K562 (cell line): ENCODE measurements around the gene CFAP70. TPM values are rescaled to one million over a fixed set of nuclear protein-coding genes. Genes with fewer than 3 reads are reported as not detected.

Source experiments
- ESRRB ChIP-seq: fragments of 250-450 bp; sonication (Bioruptor Pico); IDR thresholded peaks from 2 replicates; pipeline ENCODE4 v1.5.0; 2020; ENCODE audit warnings: mild to moderate bottlenecking, moderate library complexity, borderline replicate concordance
- FOXO4 ChIP-seq: fragments of 450-650 bp; formaldehyde crosslinking; IDR thresholded peaks from 2 replicates; pipeline ENCODE4 v1.4.0; 2020; ENCODE audit warnings: mild to moderate bottlenecking, moderate library complexity
- MAZ ChIP-seq, 2 experiments: fragments of 450-650 bp in 1 of 2; sonication (generic) in 1 of 2; formaldehyde crosslinking; IDR thresholded peaks in 1 of 2; conservative IDR thresholded peaks in 1 of 2; 2 replicates each; pipeline versions ENCODE4 v1.4.0 to v1.5.0; 2020; ENCODE audit warnings: mild to moderate bottlenecking in 1 of 2, missing genetic modification reagents in 1 of 2
- MLX ChIP-seq, 2 experiments: fragments of 450-650 bp in 1 of 2; sonication (generic) in 1 of 2; formaldehyde crosslinking; conservative IDR thresholded peaks; 2 replicates each; pipeline versions ENCODE4 v1.4.0 to v1.8.1; 2020 to 2022; ENCODE audit warnings: mild to moderate bottlenecking in 1 of 2, missing genetic modification reagents in 1 of 2
- MYNN ChIP-seq, 2 experiments: sonication (generic); formaldehyde crosslinking in 1 of 2; IDR thresholded peaks; 2 replicates each; pipeline versions ENCODE4 v1.5.0 to v1.6.1; 2016 to 2020; ENCODE audit warnings: antibody characterized with exemption in 1 of 2, missing genetic modification reagents in 1 of 2
- NR3C1 ChIP-seq: sonication (generic); formaldehyde crosslinking; IDR thresholded peaks from 2 replicates; pipeline ENCODE4 v1.8.1; 2022; ENCODE audit warnings: missing genetic modification reagents
- PCBP2 ChIP-seq: fragments of 200-400 bp; formaldehyde crosslinking; IDR thresholded peaks from 2 replicates; pipeline ENCODE4 v1.6.1; 2018; ENCODE audit warnings: low read length, low read depth, mild to moderate bottlenecking, moderate library complexity; ENCODE audit not compliant: poor library complexity, severe bottlenecking
- TAL1 ChIP-seq: fragments of 450-650 bp; IDR thresholded peaks from 2 replicates; pipeline ENCODE4 v1.6.1; 2016; ENCODE audit warnings: mild to moderate bottlenecking
- ZFX ChIP-seq: sonication (generic); formaldehyde crosslinking; IDR thresholded peaks from 2 replicates; pipeline ENCODE4 v1.8.0; 2022; ENCODE audit warnings: mild to moderate bottlenecking, missing genetic modification reagents, moderate library complexity
- ZNF586 ChIP-seq: fragments of 450-650 bp; formaldehyde crosslinking; conservative IDR thresholded peaks from 2 replicates; pipeline ENCODE4 v1.4.0; 2020; ENCODE audit warnings: mild to moderate bottlenecking, moderate library complexity
- polyA plus RNA-seq, 8 experiments: library from polyadenylated mRNA; depleted of rRNA in 4 of 8; stranded (reverse) in 5 of 8; unstranded in 3 of 8; fragments of >200 nt; fragmentation: Nextera tagmentation in 2 of 8; fragmentation: Illumina TruSeq in 1 of 8; extraction: Ambion mirVana in 2 of 8; extraction: Trizol in 1 of 8; gene quantifications; 2 replicates each; pipeline versions ENCODE4 v1.2.1 to v1.2.3, GENCODE V29; 2011 to 2014; ENCODE audit warnings: inconsistent platforms in 1 of 8, missing spikeins in 1 of 8
- total RNA-seq, 7 experiments: library from RNA; depleted of rRNA in 6 of 7; stranded (reverse); fragments of >200 nt in 6 of 7; fragmentation: Illumina TruSeq in 2 of 7; extraction: Trizol in 2 of 7; gene quantifications; 2 replicates each; pipeline versions ENCODE4 v1.2.1 to v1.2.3, GENCODE V29; 2011 to 2021; ENCODE audit warnings: low replicate concordance in 1 of 7
- TF ChIP-seq, protein P1 (sequence below), 2 experiments: fragments of 450-650 bp in 1 of 2; sonication (generic) in 1 of 2; formaldehyde crosslinking in 1 of 2; IDR thresholded peaks; 2 replicates each; pipeline versions ENCODE4 v1.7.1 to v1.9.0; 2016 to 2022; ENCODE audit warnings: inconsistent platforms in 1 of 2, mild to moderate bottlenecking in 1 of 2, missing genetic modification reagents in 1 of 2
- TF ChIP-seq, protein P2 (sequence below): fragments of 450-650 bp; formaldehyde crosslinking; IDR thresholded peaks from 2 replicates; pipeline ENCODE4 v1.4.0; 2020; ENCODE audit warnings: mild to moderate bottlenecking

The CFAP70 gene
- total and polyA plus RNA-seq, 9 of the 15 experiments (the other 6 are each of a cell fraction or from before 2014, with no cell fraction given), result 0.27 to 1.6 (median 0.86) TPM

DNA sequence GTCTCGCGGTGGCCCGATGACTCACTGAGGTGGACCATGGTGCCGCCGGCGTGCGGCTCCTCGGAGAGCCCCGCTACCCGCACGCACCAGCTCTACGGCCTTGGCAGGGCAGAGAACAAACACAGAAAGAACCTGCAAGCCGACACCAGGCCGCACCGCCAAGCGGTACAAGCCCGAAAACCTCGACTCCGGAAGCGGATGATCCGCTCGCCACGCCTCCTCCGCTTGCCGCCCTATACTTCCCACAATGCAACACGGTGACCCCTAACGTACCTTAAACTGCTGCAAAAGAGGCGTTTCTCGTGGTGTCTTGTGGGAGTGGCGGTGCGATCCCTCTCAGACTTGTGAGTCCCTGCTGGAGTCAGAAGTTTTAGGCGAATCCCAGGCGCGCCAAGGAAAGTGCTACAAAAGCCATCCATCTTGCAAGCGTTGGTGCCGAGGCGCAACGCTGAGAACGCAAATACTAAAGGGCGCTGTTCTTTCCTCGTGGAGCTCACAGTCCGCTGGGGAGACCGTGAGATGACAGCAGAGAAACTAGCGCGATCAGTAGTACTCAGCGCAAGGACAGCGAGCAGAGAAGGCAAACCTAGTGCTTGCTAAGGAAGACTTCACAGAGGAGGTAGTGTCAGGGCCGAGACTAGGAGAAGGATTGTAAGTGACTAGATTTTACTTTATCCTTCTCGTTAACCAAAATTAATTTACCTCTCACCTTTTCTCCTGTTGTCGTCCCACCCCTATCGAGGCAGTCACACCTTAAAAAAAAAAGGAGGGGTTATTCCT is 106.0 kb downstream of the CFAP70 start, which contains the start of gene MRPS16 (continued):
- TF ChIP-seq ZFX, result no peak
- 0 out of 2 replicates have a peak, but pooled peaks have one; percentile 11 for TF ChIP-seq ZNF586 (CRISPR knock-in tag)
- 0 out of 2 replicates have a peak, but pooled peaks have one; percentile 83 for TF ChIP-seq FOXO4 (CRISPR knock-in tag)
- TF ChIP-seq ESRRB (CRISPR knock-in tag), result no peak
- TF ChIP-seq NR3C1 (CRISPR knock-in tag), result no peak
- TF ChIP-seq, protein P1, sequence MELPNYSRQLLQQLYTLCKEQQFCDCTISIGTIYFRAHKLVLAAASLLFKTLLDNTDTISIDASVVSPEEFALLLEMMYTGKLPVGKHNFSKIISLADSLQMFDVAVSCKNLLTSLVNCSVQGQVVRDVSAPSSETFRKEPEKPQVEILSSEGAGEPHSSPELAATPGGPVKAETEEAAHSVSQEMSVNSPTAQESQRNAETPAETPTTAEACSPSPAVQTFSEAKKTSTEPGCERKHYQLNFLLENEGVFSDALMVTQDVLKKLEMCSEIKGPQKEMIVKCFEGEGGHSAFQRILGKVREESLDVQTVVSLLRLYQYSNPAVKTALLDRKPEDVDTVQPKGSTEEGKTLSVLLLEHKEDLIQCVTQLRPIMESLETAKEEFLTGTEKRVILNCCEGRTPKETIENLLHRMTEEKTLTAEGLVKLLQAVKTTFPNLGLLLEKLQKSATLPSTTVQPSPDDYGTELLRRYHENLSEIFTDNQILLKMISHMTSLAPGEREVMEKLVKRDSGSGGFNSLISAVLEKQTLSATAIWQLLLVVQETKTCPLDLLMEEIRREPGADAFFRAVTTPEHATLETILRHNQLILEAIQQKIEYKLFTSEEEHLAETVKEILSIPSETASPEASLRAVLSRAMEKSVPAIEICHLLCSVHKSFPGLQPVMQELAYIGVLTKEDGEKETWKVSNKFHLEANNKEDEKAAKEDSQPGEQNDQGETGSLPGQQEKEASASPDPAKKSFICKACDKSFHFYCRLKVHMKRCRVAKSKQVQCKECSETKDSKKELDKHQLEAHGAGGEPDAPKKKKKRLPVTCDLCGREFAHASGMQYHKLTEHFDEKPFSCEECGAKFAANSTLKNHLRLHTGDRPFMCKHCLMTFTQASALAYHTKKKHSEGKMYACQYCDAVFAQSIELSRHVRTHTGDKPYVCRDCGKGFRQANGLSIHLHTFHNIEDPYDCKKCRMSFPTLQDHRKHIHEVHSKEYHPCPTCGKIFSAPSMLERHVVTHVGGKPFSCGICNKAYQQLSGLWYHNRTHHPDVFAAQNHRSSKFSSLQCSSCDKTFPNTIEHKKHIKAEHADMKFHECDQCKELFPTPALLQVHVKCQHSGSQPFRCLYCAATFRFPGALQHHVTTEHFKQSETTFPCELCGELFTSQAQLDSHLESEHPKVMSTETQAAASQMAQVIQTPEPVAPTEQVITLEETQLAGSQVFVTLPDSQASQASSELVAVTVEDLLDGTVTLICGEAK (IDR thresholded peaks at IDR 0.05), result peak; percentile 89
- TF ChIP-seq, protein P1 (CRISPR knock-in tag; IDR thresholded peaks at IDR 0.05), result no peak
- TF ChIP-seq TAL1, result 0 out of 2 replicates have a peak, but pooled peaks have one; percentile 3
- peak; percentile 49 to 70; a peak in 3 of 4 replicates for TF ChIP-seq MAZ (CRISPR knock-in tag; conservative IDR thresholded peaks at IDR 0.05 in 1 of 2, IDR thresholded peaks at IDR 0.05 in 1 of 2)
- TF ChIP-seq MLX (CRISPR knock-in tag; conservative IDR thresholded peaks at IDR 0.05), result 0 out of 4 replicates have a peak, but pooled peaks of 1 of the 2 experiments have one; percentile 66
- TF ChIP-seq, protein P2, sequence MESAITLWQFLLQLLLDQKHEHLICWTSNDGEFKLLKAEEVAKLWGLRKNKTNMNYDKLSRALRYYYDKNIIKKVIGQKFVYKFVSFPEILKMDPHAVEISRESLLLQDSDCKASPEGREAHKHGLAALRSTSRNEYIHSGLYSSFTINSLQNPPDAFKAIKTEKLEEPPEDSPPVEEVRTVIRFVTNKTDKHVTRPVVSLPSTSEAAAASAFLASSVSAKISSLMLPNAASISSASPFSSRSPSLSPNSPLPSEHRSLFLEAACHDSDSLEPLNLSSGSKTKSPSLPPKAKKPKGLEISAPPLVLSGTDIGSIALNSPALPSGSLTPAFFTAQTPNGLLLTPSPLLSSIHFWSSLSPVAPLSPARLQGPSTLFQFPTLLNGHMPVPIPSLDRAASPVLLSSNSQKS (CRISPR knock-in tag), result 0 out of 2 replicates have a peak, but pooled peaks have one; percentile 17
- TF ChIP-seq MYNN (IDR thresholded peaks at IDR 0.05), result 0 out of 2 replicates have a peak, but pooled peaks have one; percentile 73
- no peak for TF ChIP-seq MYNN (CRISPR knock-in tag; IDR thresholded peaks at IDR 0.05)
- TF ChIP-seq PCBP2, result no peak
